Ectodermal cell (in vitro differentiated cells): ENCODE results near the gene HEXB.
A peak's percentile ranks its signal among the peaks of the same experiment; 100 is the strongest.

ENCODE experiments used
- H3K27ac ChIP-seq: 2 replicates; pipeline ENCODE4 v1.7.0; 2013; ENCODE audit warnings: mild to moderate bottlenecking, low read depth, low read length; ENCODE audit not compliant: insufficient read depth, poor library complexity, severe bottlenecking
- H3K27me3 ChIP-seq: 2 replicates; pipeline ENCODE4 v1.7.0; 2013; ENCODE audit warnings: mild to moderate bottlenecking, low read length; ENCODE audit not compliant: insufficient read depth, control insufficient read depth, poor library complexity, severe bottlenecking
- H3K36me3 ChIP-seq: one replicate; pipeline ENCODE4 v1.7.0; 2013; ENCODE audit warnings: low read length; ENCODE audit not compliant: control insufficient read depth, insufficient read depth
- H3K4me1 ChIP-seq: one replicate; pipeline ENCODE4 v1.7.0; 2013; ENCODE audit warnings: low read length; ENCODE audit not compliant: control insufficient read depth, insufficient read depth
- H3K4me3 ChIP-seq: 2 replicates; pipeline ENCODE4 v1.7.0; 2013; ENCODE audit warnings: low read depth, low read length, control low read depth; ENCODE audit not compliant: insufficient read depth
- H3K9me3 ChIP-seq: 2 replicates; pipeline ENCODE4 v1.7.0; 2013; ENCODE audit warnings: mild to moderate bottlenecking, low read length, moderate library complexity; ENCODE audit not compliant: control insufficient read depth
- WGBS, 2 experiments: methylation state at CpG; one replicate each; pipeline ENCODE4 v1.1.7; 2013; ENCODE audit warnings: missing lambda C conversion rate in 2 of 2; 5-methylcytosine and 5-hydroxymethylcytosine counted together

The HEXB gene

GRCh38 chr5:74766849-74767578, 82.0 kb downstream of the HEXB start, which contains the start of the genes GFM2 and NSA2:
TSS of gene GFM2 (minus strand) at chr5:74767117. CDS start at chr5:74763742, 3,375 bp downstream.
TSS of gene NSA2 (plus strand) at chr5:74767249. CDS start at chr5:74767361, 112 bp downstream.
- Histone ChIP-seq H3K4me3 (peak within 1 kb of the TSS; percentile 89), H3K36me3 (peaks cover 8% of the 10 kb centered on the region), H3K4me1 (peaks cover 10% of the 10 kb centered on the region), H3K27ac (peak within 1 kb of the TSS; percentile 39), H3K27me3 (no peaks in the 10 kb centered on the region), H3K9me3 (no peaks in the 10 kb centered on the region)
- 0% methylated on average over 54 of the region's 54 CpGs for WGBS, 2 experiments

- Histone ChIP-seq H3K27me3 (no peaks in the 10 kb centered on the region), H3K27ac (no peak overlapping the region), H3K9me3 (no peaks in the 10 kb centered on the region), H3K4me3 (peak overlapping the region; percentile 89), H3K36me3 (peaks cover 12% of the 10 kb centered on the region), H3K4me1 (peaks cover 10% of the 10 kb centered on the region)
- WGBS, 2 experiments, result 2% methylated on average over 9 of the region's 9 CpGs
These were observed 82.5 kb downstream of the HEXB start for GRCh38 chr5:74767579-74767913.
